Measurements from ENCODE around the gene ARSI. TPM values are rescaled to one million over a fixed set of nuclear protein-coding genes. Genes with fewer than 3 reads are reported as not detected.

The ARSI gene
- not detected for total RNA-seq

DNA sequence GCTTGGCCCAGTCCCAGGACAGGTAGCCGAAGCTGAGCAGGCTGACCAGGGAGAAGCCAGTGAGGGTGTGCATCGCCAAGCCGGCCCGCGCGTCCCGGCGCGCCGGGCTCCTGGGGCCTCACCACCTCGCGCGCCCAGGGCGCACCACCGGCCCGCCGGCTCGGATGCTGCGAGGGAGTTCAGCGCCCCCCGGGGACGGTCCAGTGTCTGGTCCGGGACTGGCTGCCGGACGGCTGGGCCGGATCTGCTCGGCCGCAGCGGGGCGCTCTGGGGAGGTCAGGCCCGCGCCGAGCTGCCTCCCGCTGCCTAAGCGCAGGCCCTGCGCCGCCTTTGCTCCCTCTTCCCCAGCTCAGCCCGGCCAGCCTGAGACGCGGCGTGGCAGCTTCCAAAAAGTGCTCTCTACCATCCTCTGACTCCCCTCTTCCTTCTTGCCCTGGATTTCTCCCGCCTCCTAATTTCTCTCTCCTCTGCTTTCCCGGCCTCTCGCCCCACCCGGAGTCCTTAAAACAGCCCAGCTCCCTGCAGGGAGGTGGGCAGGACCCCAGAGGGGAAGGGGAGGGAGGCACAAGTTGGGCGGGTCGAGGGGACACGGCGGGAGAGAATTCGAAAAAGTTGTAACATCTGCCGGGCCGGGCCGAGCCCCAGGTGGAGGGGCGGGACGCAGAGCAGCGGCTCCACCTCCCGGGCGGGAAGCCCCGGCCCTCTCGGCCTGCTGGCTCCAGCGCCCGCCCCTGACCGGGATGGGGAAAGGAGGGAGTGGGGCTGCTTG lies at the start of gene ARSI:
Gene ARSI (minus strand): TSS at position 605 of the 769 bp plus-strand sequence. CDS start 532 bp downstream, at position 73.
- no peak for DNase-seq

DNA sequence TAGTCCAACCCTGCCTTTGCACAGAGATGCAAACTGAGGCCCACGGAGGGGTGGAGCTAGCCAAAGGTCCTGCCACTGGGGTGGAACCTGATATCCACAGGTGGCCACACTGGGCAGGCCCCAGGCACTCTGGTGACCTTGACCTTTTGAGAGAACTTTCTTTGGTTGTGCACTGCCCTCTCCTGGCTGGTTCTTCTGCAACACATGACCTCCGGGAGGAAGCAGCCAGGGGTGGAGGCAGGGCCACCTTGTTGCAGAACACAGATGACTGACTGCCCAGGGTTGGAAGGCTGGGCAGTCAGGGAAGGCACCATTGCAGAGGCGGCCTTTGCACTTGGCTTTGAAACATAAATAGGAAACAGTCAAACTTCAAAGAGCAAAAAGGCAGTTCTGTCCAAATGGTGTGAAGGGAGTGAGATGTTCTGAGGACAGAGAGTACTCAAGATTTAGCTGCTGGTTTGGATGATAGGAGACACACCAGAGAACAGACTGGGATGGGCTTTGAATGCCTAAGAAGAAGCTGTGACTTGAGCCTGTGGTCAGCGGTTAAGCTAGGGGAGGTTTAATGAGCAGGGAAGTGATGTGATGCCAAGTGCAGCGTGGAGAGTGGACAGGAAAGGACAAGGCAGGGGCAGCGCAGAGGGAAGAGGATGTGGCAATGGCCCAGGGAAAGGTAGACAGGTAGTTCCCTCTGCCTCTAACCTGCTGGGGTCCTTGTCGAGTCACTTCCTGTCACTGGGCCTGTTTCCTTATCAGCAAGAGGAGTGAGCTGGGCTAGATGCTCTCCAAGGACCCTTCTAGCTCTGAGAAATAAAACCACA lies 48.0 kb upstream of the ARSI start:
- peak; percentile 10 for DNase-seq

DNA sequence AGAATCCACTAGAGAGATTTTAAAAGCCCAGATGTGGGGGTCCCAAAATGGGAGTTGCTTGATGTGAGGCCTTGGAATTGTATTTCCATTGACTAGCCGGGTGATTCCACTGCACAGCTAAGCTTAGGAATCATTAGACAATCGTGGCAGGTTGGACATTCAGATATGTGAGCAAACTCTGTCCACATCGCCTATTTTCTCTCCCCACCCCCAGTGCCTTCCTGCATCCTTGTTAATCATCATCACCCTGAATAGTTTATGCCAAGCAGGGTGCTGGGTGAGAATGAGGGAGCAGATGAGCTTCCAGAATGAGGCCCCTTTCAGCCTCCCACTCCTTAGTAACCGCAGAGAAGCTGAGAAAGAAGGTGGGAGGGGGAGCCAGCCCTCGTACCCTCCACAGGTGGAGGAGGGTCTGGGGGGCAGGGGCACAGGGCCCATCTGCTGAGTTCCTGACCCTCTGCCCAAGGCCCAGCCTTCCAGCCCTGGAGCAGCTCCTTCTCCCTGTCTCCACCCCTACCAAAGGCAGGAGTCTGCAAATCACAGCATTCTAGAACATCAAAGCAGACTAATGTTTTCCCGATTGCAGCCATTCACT lies 47.1 kb upstream of the ARSI start:
- DNase-seq, result no peak

DNA sequence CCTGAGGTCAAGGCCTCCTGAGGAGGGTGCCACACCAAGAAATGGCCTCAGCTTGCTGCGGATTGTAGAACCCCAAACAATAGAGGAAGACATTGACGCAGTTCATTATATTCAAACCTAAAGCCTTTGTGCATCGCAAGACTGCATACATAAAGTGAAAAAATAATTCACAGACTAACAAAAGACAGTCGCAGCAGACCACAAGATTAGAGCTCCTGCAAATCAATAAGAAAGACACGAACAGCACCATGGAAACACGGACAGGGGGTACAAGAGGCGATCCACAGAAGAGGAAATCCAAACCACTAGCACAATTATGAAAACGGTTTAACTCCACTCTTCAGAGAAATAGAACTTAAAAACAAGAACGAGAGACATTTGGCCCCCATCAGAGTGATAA lies 44.7 kb upstream of the ARSI start:
- no peak for DNase-seq

DNA sequence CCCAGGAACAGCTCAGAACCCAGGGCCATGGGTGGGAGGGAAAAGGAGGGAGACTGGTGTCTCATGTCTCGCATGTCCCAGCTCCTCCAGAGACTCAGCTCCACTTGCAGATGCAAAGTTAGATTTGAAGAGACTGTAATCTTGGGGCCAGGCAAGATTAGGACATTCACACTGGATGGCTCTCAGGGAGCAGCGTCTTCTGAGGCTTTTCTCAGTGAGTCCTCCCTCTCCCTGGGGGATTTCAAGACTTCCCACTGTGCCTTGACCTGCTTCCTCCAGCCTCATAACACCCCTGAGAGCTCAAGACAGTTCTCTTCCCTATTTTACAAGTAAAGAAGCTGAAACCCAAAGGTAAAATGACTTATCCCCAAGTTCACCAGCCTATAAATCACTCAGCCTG lies 44.3 kb upstream of the ARSI start:
- DNase-seq, result no peak

DNA sequence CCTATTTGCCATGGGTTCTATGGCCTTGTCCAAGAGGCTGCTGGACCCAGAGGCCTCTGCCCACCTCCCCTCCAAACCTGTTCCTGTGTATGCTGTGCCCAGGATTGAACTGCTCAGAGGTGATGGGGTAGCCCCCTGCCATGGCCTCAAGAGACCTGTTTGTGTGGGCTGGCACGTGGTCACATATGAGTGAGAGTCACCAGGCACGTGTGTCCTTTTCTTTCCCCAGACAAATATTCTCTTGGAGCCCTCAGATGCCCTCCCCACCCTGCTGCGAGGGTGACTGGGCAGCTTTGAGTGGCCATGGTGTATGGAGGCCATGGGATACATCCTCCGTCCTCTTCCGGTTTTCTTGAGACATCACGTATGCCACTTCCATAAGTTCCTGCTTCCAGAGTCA lies 43.9 kb upstream of the ARSI start:
- no peak for DNase-seq

DNA sequence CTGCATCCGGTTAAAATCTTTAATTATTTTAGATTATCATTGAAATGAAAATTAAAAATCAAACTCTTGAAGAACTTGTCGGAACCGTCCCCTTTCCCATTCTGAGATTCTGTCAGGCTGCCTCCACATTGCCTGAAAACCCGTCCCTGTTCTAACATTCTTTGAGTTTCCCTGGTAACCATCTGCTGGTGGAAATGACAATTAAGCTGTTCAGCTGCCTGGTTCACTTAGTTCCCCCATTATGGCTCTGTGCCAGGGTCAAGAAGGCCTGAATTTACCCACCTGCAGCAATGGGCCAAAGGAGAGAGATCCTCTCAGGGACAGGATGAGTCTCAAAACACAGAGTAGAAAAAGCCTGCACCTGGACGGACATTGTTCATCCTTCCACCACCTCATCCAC lies 43.0 kb upstream of the ARSI start:
- DNase-seq, result no peak

DNA sequence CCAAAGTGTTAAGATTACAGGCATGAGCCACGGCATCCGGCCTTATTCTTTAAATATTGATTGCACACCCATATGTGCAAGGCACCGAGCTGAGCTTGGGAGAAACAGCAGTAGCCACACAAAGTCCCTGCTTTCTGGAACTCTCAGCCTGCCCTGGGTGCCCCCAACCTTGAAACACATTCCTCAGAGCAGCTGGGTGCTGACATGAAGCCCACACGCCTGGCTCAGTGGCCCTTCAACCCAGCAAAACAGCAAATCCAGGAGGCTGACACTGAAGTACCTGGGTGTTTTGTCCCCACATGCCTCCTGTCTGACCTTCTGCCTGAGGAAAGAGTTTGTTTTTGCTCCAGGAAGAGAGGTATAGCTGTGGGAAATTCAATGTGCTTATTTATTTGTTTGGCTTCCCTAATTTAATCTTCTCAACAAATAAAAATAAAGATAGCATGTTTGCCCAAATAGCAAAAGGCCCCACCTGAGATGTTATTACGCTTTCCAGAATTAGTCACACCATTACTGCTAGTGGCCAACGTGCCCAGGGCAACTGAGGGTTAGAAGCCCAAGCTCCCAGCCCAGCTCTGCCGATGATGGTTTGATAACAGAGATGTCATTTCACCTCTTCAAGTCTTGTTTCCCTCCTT lies 41.4 kb upstream of the ARSI start:
- DNase-seq, result no peak

DNA sequence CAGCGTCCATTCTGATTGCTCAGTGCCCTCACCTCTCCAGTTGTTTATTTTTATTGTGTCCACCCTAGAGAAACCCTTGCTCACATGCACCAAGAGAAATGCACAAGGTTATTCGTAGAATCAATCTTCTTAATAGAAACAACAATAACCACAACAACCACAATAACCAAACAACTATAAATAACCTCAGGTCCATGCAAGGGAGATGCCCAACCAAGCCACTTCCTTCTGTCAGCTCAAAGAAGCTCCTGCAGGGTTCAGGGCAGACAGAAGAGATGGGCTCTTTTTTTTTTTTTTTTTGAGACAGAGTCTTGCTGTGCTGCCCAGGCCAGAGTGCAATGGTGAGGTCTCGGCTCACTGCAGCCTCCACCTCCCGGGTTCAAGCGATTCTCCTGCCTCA lies 39.9 kb upstream of the ARSI start:
- no peak for DNase-seq

DNA sequence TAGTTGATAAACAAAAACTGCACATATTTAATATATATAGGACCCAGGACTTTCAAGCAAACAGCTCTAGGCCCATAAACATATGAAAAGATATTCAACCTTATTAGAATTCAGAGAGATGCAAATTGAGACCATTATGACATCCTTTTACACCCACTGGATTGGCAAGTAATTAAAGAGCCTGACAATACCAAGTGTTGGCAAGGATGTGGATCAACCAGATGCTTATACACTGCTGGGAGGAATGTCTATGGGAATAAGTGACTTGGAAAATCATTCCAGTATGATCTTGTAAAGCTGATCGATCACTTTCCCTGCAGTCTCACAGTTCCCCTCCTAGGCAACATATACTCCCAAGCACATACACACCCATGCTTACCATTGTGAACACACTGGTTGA lies 39.3 kb upstream of the ARSI start:
- DNase-seq, result no peak

DNA sequence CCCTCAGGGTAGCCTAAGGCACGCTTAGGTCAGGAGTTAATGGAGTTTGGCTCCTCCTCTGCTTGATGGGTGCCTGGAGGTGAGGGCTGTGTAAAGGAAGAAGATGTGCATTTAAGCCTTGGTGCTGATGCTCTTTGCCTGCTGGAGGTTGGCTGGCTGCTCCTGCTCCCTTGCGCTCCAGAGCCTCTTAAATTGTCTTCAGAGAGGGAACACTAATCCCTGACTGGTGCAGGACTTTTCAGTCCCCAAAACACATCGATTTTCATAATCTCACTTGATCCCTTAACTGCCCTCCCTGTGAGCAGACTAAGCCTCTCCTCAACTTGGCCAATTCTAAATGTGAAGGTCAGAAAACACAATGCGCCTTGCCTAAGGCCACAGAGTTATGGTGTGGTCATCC lies 38.6 kb upstream of the ARSI start:
- no peak for DNase-seq

DNA sequence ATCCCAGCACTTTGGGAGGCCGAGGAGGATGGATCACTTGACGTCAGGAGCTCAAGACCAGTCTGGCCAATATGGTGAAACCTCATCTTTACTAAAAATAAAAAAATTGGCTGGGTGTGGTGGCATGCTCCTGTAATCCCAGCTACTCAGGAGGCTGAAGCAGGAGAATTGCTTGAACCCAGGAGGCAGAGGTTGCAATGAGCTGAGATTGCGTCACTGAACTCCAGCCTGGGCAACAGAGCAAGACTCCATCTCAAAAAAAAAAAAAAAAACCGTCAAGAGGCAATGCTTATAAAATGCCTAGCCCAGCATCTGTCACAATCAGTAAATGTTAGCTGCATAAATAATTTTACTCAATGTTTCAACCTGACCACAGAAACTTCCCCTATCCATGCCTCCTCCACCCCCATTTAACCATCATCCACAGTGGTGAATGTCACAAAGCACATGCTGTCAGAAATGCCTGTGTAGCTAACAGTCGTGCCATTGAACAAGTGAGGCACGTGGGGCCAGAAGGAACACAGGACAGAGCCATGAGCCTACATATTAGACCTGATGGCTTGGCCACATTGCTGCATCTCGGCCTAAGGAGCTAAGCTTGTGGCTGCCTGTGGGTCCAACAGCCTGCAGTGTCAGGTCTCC lies 38.0 kb upstream of the ARSI start:
- no peak for DNase-seq

DNA sequence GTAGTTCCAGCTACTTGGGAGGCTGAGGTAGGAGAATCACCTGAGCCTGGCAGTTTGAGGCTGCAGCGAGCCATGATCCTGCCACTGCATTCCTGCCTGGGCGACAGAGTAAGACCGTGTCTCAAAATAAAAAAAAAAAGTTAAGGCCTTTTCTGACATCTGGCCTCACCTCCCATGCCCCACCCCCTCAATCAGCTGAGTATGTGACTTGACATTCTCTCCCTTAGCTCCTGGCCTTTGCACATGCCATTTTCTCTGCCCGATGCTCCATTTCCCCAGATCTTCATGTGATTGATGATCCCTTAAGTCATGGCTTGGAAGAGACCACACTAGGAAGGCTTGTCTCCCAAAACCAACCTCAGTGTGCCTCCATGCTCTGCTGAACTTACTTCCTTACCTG lies 37.1 kb upstream of the ARSI start:
- DNase-seq, result no peak

DNA sequence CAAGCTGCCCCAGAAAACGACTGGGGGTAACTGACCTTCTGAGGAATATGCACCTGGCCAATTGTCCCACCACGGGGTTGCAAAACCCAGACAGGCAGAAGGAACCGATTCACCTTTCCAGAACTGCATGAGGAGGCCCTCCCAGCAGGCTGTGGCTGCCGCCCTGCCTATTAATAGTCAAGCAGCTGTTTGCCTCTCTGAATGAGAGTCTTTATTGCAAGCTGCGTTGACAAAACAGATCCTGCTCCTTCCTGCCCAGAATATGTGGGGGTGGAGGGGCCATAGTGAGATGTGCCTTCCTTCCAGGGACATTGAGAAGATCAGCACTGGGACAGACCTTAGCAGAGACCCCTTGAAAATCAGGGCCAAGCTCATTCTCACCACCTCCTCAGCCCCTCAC lies 36.5 kb upstream of the ARSI start:
- no peak for DNase-seq

DNA sequence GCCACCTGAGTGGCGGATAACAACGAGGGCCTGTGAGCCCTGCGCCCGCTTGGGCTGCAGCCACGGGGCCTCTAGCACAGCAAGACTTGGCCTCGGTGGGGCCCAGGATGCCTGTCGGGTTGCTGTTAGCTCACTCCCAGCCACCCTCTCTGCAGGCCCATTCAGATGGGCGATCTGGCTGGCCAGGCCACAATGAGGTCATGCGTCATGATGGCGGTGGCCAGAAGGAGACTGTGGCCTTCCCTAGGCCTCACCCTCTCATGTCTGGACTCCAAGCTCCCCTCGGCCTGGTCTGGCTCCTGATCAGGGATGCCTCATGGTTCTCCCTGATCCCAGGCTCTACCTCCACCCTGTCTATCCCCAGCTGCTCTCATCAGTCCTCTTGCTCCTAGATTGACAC lies 35.8 kb upstream of the ARSI start:
- no peak for DNase-seq

DNA sequence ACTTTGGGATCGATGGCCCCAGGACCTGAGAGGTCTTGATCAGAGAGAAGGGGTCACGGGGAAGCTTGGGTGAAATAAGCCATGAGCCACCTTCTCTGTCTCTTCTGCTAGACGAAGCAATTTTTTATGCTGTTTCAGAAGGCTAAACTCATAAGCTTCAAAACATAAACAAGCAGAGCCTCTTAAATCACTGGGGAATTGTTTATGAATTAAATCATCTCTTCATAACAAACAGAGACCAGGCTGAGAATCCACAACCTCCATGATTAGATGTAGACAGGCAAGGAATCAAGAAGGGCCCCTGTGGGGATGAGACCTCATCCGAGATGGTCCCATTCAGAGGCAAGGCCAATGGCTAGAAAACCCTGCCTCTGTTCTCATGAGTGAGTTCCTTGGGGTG lies 33.1 kb upstream of the ARSI start:
- DNase-seq, result no peak

DNA sequence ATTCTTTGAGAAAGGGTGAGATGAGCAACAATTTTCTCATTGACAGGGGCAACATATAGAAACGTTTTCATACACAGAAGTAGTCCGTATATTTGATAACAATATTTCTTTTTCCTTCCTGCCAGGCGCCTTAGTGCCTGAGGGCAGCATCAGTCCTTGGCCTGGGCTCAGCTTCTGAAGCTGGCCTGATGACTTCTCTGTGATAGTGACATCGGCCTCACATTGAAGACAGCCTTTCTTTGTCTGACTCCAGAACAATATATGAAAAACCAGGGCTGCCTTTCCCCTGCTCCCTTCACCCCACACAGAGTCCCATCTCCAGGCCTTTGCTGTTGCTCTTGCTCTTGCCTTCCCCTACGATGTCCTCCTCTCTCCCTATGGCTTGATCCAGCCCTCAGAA lies 30.7 kb upstream of the ARSI start:
- DNase-seq, result no peak

DNA sequence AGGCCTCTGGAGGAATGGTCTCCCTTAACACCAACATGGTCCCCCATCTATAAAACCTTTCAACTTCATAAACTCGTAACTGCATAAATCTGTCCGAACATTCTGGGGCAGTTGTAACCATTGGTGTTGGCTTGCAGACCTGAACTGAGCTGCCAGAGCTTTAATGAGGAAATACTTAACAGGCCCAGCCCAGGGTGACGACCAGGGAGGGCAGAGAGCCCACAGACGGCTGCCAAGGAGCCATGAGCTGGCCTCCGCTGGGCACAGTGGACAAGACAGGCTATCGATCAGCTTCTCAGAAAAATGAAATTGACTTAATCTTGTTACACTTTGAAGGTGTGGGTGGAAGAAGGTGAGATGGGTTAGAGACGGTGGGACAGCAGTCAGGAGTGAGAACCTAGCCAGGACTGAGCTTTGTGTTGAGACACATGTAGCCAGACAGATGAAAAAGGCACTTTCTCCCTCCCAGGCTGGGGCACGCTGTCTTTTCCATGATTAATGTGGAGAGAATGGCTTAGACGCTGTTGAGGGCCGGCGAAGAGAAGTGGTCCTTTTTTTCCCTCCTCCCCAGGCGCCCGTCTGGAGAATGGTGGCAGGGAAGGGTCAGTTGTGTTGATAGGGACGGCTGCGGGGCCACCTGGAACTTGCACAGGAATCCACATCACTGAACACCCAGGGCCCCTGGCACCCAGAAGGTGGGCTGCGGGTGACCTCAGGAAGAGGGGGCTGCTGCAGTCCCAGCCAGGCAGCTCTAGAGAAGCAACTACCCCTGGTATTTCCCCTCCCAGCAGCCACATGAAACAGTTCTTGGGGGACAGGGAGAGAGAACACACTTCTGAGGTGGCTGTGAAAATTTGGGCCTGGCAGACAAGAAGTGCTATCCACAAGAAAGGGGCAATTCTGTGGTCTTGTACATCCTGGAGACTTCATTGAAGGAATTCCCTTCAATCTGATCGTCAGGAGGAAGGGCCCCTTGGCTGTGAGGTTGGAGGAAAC lies 27.5 kb upstream of the ARSI start:
- DNase-seq, result no peak

DNA sequence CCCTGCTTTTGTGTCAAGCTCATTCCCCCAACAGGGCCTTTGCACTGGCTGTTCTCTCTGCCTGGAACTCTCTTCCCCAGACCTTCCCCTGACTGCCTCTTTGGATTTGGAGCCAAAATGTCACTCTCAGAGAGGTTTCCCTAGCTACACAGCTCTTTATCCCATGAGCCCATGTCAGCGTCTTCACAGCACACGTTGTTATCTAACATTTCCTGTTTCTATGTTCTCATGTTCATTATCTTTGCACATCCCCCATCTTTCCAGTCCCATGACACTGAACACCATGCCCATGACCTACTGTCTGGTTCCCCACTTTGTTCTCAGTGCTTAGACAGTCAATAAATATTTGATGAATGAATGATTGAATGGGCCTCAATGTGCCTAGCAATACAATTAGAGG lies 26.3 kb upstream of the ARSI start:
- no peak for DNase-seq

DNA sequence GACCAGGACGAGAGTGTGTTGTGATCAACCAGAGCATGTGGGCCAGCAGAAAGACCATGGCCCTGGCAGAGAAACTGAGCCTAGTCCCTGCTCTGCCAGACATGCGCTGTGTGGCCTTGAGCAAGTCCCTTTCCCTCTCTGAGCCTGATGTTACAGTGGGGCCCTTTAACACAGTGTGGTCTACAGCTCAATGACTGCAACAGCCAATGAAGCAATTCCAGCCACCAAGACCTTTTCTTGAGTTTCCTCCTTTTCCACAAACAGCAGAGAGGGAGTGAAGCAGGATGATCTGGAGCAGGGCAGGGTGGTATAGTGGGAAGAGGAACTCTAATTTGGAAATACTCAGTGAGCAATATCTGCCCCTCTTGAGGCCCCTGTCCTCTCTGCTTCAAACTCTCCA lies 25.8 kb upstream of the ARSI start:
- no peak for DNase-seq

DNA sequence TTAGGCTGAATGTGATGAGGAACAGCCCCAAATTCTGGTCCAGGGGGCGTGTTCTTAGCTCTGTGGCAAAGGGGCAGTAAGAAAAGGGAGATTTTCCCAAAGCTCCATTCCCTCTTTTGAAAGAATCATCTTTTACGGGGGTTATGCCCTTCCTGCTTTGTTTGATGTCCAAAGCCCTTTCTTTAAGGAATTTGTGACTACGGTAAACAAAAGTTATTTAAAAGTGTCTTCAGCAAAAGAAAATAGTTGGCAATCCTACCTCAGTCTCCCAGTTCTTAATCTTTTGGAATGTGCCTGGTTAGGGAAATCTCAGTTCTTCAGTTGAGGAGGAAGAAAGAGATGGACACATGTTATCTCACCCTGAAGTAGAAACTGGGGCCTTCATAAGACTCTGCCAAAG lies 24.4 kb upstream of the ARSI start:
- DNase-seq, result no peak

DNA sequence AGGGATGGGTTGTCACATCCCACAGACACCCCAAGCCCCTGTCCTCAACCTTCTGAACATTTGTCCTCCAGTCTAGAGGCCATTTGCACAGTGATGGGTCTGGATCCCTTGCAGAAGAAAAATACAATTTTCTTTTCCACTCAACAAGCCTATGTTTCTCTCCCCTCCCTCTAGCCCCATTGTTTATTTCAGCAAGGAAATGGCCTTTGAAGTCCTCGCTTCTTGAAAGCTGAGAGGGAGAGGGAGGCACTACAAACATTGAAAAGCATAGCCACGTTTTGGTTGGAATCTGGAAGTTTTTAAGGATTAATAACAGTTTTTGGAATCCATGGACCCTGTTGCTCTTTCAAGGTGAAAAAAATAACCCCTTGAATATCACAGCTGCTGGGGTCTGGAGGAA lies 24.0 kb upstream of the ARSI start:
- DNase-seq, result no peak

Data from effector CD4-positive, alpha-beta T cell (primary cell).